Measurements from ENCODE around the gene RPN2. TPM values are rescaled to one million over a fixed set of nuclear protein-coding genes. Genes with fewer than 3 reads are reported as not detected.

The RPN2 gene
- total and polyA plus RNA-seq, 9 of the 15 experiments (the other 6 are each of a cell fraction or from before 2014, with no cell fraction given): 168 to 548 (median 325) TPM

DNA sequence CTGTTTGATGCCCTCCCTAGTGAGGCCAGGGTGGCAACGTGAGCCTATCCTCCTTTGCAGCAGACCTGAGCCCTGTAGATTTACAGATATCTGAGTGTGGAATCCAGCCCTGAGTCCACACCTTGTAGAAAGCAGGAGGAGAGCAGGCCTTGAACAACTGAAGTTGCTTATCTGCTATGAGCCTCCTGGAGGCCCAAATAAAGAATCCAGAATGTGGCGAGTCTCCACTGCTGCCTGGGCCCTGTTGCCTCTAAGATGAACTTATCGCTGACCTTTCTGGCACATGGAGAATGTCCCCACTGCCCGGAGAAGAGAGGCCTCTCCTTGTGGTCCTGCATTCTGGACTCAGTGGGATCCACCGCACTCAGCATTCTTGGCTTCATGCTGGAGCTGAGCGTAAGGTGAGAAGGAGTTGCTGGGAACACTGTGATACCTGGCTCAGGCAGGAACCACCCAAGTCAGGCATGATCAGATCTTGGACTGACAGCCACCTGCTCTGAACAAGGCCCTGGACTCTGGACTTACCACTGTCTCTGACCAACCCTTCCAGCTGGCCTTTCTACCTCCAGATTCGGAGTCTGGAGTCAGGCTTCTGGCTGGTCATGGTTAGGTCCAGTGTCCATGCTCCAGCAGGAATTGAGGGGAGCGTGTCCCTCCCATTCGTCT is 104.5 kb downstream of the RPN2 start (continued):
- TF ChIP-seq, protein P1, sequence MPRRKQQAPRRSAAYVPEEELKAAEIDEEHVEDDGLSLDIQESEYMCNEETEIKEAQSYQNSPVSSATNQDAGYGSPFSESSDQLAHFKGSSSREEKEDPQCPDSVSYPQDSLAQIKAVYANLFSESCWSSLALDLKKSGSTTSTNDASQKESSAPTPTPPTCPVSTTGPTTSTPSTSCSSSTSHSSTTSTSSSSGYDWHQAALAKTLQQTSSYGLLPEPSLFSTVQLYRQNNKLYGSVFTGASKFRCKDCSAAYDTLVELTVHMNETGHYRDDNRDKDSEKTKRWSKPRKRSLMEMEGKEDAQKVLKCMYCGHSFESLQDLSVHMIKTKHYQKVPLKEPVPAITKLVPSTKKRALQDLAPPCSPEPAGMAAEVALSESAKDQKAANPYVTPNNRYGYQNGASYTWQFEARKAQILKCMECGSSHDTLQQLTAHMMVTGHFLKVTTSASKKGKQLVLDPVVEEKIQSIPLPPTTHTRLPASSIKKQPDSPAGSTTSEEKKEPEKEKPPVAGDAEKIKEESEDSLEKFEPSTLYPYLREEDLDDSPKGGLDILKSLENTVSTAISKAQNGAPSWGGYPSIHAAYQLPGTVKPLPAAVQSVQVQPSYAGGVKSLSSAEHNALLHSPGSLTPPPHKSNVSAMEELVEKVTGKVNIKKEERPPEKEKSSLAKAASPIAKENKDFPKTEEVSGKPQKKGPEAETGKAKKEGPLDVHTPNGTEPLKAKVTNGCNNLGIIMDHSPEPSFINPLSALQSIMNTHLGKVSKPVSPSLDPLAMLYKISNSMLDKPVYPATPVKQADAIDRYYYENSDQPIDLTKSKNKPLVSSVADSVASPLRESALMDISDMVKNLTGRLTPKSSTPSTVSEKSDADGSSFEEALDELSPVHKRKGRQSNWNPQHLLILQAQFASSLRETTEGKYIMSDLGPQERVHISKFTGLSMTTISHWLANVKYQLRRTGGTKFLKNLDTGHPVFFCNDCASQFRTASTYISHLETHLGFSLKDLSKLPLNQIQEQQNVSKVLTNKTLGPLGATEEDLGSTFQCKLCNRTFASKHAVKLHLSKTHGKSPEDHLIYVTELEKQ (CRISPR knock-in tag; IDR thresholded peaks at IDR 0.05): no peak

DNA sequence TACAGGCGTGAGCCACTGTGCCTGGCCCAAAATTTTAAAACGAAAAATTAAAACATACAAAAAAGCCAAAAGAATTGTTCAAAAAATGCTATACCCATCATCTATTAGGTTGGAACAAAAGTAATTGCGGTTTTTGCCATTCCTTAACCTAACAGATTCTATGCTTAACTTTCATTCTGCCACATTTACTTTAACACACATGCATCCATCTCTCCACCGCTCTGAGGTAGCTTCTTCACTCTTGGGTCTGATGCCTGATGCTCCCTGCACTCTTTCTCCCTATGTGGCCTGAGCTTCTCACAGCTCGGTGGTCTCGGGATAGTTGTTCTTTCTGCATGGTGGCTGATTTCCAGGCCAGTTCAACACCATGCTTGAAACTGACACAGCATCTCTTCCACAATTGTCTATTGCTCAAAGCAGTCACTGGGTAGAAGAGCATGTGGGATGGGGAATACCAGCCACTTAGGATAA is 105.6 kb downstream of the RPN2 start:
- no peaks in the 10 kb centered on the region for H3K27me3 ChIP-seq (ENCODE audit: control insufficient read depth in 2 of 2, insufficient read depth in 2 of 2, low read length in 2 of 2)
- H3K4me1 ChIP-seq (replicated peaks in 1 of 2; ENCODE audit: control insufficient read depth in 2 of 2, insufficient read depth in 2 of 2, low read length in 2 of 2): peaks cover 4 to 10% of the 10 kb centered on the region in 2 experiments; a peak in 4 of 5 replicates
- no peak overlapping the region for H3K4me2 ChIP-seq (ENCODE audit: insufficient read depth, low read length)
- ChIA-PET POLR2A (interaction anchor here (0.5 to 0.6 kb wide), 2 partner anchors 24 to 1950 kb away, joined by 3 read pairs; no protein-coding TSS in a partner anchor), CTCF (ENCODE audit: low intra/inter-chr PET ratio) (no interaction called here)
- intact Hi-C loops (cut with micrococcal nuclease): loop anchor here (5.0 kb wide), 2 partner anchors 48 to 98 kb away; no protein-coding TSS in a partner anchor
- DNase-seq (ENCODE audit: extremely low read depth in 1 of 4, low spot score in 3 of 4) (no peak), ATAC-seq (no peak), FAIRE-seq (no peak)
- in situ Hi-C loops (cut with MboI): loop anchor here (5.0 kb wide), 1 partner anchor 98 kb away; no protein-coding TSS in a partner anchor
- 45% methylated on average over 6 of the region's 6 CpGs for WGBS (ENCODE audit: insufficient coverage, low coverage, missing lambda C conversion rate)
- no peaks in the 10 kb centered on the region for H3K9me3 ChIP-seq (replicated peaks; ENCODE audit: control insufficient read depth, insufficient read depth, low read depth, low read length)
- no peaks in the 10 kb centered on the region for H3K36me3 ChIP-seq (ENCODE audit: control insufficient read depth, insufficient read depth, low read length)
- no peak overlapping the region for H3K27ac ChIP-seq (ENCODE audit: extremely low read depth, low read depth, low read length)
- no peak overlapping the region for H3K4me3 ChIP-seq
- TF ChIP-seq, protein P2, sequence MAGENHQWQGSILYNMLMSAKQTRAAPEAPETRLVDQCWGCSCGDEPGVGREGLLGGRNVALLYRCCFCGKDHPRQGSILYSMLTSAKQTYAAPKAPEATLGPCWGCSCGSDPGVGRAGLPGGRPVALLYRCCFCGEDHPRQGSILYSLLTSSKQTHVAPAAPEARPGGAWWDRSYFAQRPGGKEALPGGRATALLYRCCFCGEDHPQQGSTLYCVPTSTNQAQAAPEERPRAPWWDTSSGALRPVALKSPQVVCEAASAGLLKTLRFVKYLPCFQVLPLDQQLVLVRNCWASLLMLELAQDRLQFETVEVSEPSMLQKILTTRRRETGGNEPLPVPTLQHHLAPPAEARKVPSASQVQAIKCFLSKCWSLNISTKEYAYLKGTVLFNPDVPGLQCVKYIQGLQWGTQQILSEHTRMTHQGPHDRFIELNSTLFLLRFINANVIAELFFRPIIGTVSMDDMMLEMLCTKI (IDR thresholded peaks at IDR 0.05; ENCODE audit: partially characterized antibody): no peak
- TF ChIP-seq NR2C2 (CRISPR knock-in tag; IDR thresholded peaks at IDR 0.05) (no peak), NR2C2 (tag; IDR thresholded peaks at IDR 0.05) (no peak), U2AF2 (optimal IDR thresholded peaks at IDR 0.05; ENCODE audit: low read depth, low read length) (no peak), FOXK1 (CRISPR knock-in tag; IDR thresholded peaks at IDR 0.05; ENCODE audit: borderline replicate concordance) (no peak), CREB1 (IDR thresholded peaks at IDR 0.05) (no peak), CREB1 (CRISPR knock-in tag; IDR thresholded peaks at IDR 0.05) (no peak), YBX1 (IDR thresholded peaks at IDR 0.05) (no peak)
- H3K9me1 ChIP-seq (ENCODE audit: control insufficient read depth, insufficient read depth, low read length): no peaks in the 10 kb centered on the region
- H3K9ac ChIP-seq (ENCODE audit: insufficient read depth in 1 of 2, low read depth in 2 of 2, low read length in 2 of 2): no peak overlapping the region
- no peaks in the 10 kb centered on the region for H4K20me1 ChIP-seq (replicated peaks; ENCODE audit: control insufficient read depth, insufficient read depth, low read length)
- peaks cover 5% of the 10 kb centered on the region for H3K79me2 ChIP-seq (ENCODE audit: control insufficient read depth, insufficient read depth, low read length)
- BruUV-seq (replicated peaks): no TSS peak
- H2AFZ ChIP-seq (ENCODE audit: low read depth, low read length): no peak overlapping the region
